Osteoblast (primary cell): ENCODE measurements around the gene RANBP17. TPM values are rescaled to one million over a fixed set of nuclear protein-coding genes. Genes with fewer than 3 reads are reported as not detected.

ENCODE experiments used
- DNase-seq: peaks from one replicate; pipeline ENCODE4 v3.0.0; 2011; ENCODE audit warnings: low spot score, mixed read lengths; ENCODE audit not compliant: insufficient read length; ENCODE audit errors: missing footprints
- H2AFZ ChIP-seq: 2 replicates; pipeline ENCODE4 v1.6.0; 2011; ENCODE audit warnings: mild to moderate bottlenecking, low read length
- H3K27ac ChIP-seq: 2 replicates; pipeline ENCODE4 v1.5.1; 2011; ENCODE audit warnings: mild to moderate bottlenecking, low read depth, low read length, moderate library complexity
- H3K27me3 ChIP-seq: 2 replicates; pipeline ENCODE4 v1.6.0; 2012; ENCODE audit warnings: mild to moderate bottlenecking, control low read depth, inconsistent platforms, low read length, moderate library complexity; ENCODE audit not compliant: insufficient read depth
- H3K36me3 ChIP-seq: 2 replicates; pipeline ENCODE4 v1.5.1; 2011; ENCODE audit warnings: mild to moderate bottlenecking, low read length, control low read depth, moderate library complexity; ENCODE audit not compliant: insufficient read depth
- H3K4me1 ChIP-seq: 2 replicates; pipeline ENCODE4 v1.5.1; 2011; ENCODE audit warnings: mild to moderate bottlenecking, low read length, control low read depth, moderate library complexity; ENCODE audit not compliant: insufficient read depth
- H3K4me2 ChIP-seq: 2 replicates; pipeline ENCODE4 v1.6.0; 2011; ENCODE audit warnings: mild to moderate bottlenecking, low read length; ENCODE audit not compliant: insufficient read depth
- H3K4me3 ChIP-seq: fragments of 200-600 bp; sonication (generic); 3 replicates; pipeline ENCODE4 v1.5.1; 2012; ENCODE audit warnings: mild to moderate bottlenecking, low read length, inconsistent platforms; ENCODE audit not compliant: insufficient read depth
- H3K79me2 ChIP-seq: 2 replicates; pipeline ENCODE4 v1.6.0; 2012; ENCODE audit warnings: mild to moderate bottlenecking, low read length, control low read depth, inconsistent platforms; ENCODE audit not compliant: insufficient read depth
- H3K9me3 ChIP-seq: 2 replicates; pipeline ENCODE4 v1.5.1; 2011; ENCODE audit warnings: low read depth, low read length, control low read depth
- H4K20me1 ChIP-seq: 2 replicates; pipeline ENCODE4 v1.6.0; 2012; ENCODE audit warnings: mild to moderate bottlenecking, low read length, control low read depth; ENCODE audit not compliant: insufficient read depth
- total RNA-seq: library from RNA; depleted of rRNA; stranded (reverse); fragments of >200 nt; gene quantifications from 2 replicates; pipeline ENCODE4 v1.2.3, GENCODE V29; 2012
- TF ChIP-seq, protein P1 (sequence below): IDR thresholded peaks from 2 replicates; pipeline ENCODE4 v1.5.1; 2011; ENCODE audit warnings: mild to moderate bottlenecking, low read depth, low read length, moderate library complexity; ENCODE audit errors: extremely low read depth

The RANBP17 gene
- total RNA-seq, 1 donor: 4.0 TPM

DNA sequence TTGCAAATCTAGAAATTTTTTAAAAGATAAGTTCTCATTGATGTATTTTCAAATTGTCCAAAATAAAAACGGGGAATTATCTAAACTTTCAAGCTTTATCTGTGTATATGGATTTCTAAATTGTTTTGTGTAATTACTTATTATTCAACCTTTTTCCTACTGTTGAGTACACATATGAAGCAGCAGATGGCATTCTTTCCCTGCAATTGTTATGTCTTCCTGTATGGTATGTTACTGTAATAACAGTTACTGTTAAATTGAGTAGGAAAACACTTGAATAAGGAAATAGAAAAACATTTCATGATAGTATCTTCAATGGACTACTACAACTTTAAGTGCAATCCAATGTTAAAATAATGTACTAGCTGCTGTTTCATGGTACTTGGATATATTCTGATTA is 124.8 kb downstream of the RANBP17 start:
- TF ChIP-seq, protein P1, sequence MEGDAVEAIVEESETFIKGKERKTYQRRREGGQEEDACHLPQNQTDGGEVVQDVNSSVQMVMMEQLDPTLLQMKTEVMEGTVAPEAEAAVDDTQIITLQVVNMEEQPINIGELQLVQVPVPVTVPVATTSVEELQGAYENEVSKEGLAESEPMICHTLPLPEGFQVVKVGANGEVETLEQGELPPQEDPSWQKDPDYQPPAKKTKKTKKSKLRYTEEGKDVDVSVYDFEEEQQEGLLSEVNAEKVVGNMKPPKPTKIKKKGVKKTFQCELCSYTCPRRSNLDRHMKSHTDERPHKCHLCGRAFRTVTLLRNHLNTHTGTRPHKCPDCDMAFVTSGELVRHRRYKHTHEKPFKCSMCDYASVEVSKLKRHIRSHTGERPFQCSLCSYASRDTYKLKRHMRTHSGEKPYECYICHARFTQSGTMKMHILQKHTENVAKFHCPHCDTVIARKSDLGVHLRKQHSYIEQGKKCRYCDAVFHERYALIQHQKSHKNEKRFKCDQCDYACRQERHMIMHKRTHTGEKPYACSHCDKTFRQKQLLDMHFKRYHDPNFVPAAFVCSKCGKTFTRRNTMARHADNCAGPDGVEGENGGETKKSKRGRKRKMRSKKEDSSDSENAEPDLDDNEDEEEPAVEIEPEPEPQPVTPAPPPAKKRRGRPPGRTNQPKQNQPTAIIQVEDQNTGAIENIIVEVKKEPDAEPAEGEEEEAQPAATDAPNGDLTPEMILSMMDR: peak; percentile 33
- no peak overlapping the region for H3K4me3 ChIP-seq
- no peaks in the 10 kb centered on the region for H3K36me3 ChIP-seq
- no peaks in the 10 kb centered on the region for H3K9me3 ChIP-seq
- no peak overlapping the region for H2AFZ ChIP-seq
- H3K4me1 ChIP-seq: no peaks in the 10 kb centered on the region
- no peak overlapping the region for H3K4me2 ChIP-seq
- no peaks in the 10 kb centered on the region for H3K27me3 ChIP-seq
- DNase-seq: no peak
- H4K20me1 ChIP-seq: no peaks in the 10 kb centered on the region
- H3K27ac ChIP-seq: no peak overlapping the region
- H3K79me2 ChIP-seq: no peaks in the 10 kb centered on the region

DNA sequence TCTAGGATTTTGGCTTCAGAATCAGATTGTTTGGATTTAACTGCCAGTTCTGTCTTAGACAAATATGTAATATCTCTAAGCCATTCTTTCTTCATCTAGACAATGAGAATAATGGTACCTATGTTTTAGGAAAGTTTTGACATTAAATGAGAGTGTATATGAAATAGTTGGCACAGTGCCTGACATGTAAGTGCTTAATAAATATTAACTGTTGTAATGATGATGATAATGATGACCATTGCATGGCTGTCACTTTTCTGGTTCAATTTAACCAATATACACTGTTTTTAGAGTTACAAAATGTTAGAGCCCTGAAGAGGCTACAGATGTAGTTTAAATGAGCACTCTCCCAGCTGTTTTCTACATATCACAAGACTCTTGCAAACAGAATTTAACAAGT is 131.7 kb downstream of the RANBP17 start:
- Histone ChIP-seq H4K20me1 (no peaks in the 10 kb centered on the region), H2AFZ (no peak overlapping the region), H3K4me1 (no peaks in the 10 kb centered on the region), H3K27me3 (no peaks in the 10 kb centered on the region), H3K79me2 (no peaks in the 10 kb centered on the region), H3K36me3 (no peaks in the 10 kb centered on the region), H3K9me3 (no peaks in the 10 kb centered on the region), H3K4me3 (no peak overlapping the region), H3K4me2 (no peak overlapping the region), H3K27ac (no peak overlapping the region)
- DNase-seq: no peak
- TF ChIP-seq, protein P1: no peak

DNA sequence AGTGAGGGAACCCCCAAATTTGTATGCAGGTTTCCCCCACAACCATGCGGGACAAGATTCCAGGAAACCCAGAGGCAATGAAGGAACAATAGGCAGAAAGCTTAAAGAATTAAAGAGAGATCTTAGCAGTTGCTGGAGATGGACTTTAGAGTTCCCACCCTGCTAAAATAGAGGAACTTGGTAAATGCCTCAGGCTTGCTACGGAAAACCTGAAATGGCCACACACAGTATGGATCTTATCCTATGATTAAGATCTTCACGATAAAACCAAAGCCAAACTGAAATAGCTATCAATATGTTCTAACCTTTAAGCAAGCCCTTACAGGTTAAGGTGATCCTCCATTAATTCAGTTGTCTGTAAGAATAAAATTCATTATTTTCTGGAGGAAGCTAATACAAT is 148.3 kb downstream of the RANBP17 start:
- no peaks in the 10 kb centered on the region for H3K27me3 ChIP-seq
- no peaks in the 10 kb centered on the region for H4K20me1 ChIP-seq
- no peaks in the 10 kb centered on the region for H3K9me3 ChIP-seq
- no peaks in the 10 kb centered on the region for H3K36me3 ChIP-seq
- H3K27ac ChIP-seq: no peak overlapping the region
- H3K4me2 ChIP-seq: no peak overlapping the region
- no peak for DNase-seq
- H3K4me3 ChIP-seq: no peak overlapping the region
- H2AFZ ChIP-seq: no peak overlapping the region
- TF ChIP-seq, protein P1: no peak
- no peaks in the 10 kb centered on the region for H3K79me2 ChIP-seq
- no peaks in the 10 kb centered on the region for H3K4me1 ChIP-seq

DNA sequence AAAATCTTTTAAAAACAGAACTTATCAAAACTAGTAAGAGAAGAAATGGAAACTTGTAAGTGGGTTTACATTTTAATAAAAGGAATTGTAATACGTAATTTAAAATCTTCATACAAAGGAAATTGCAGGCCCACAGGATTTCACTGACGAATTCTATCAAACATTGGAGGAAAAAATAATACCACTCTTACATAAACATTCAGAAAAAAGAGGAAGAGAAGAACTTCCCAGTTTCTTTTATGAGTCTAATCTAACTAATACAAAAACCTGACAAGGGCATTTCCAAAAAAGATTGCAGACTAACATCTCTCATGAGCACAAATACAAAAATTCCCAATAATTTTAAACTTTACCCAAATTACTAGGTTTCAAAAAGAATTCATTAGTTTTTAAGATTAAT is 149.0 kb downstream of the RANBP17 start:
- no peak for DNase-seq
- no peak overlapping the region for H3K27ac ChIP-seq
- TF ChIP-seq, protein P1: no peak
- no peaks in the 10 kb centered on the region for H3K9me3 ChIP-seq
- H3K36me3 ChIP-seq: no peaks in the 10 kb centered on the region
- no peaks in the 10 kb centered on the region for H3K4me1 ChIP-seq
- no peak overlapping the region for H3K4me2 ChIP-seq
- no peak overlapping the region for H3K4me3 ChIP-seq
- no peaks in the 10 kb centered on the region for H3K79me2 ChIP-seq
- H3K27me3 ChIP-seq: no peaks in the 10 kb centered on the region
- no peak overlapping the region for H2AFZ ChIP-seq
- no peaks in the 10 kb centered on the region for H4K20me1 ChIP-seq
